ENCODE measurements around the gene FAM111A.

Gene FAM111A

GRCh38 chr11:59141673-59142460, 789 bp upstream of the FAM111A start:
- DNase-seq (ENCODE audit: low read depth, low spot score): no peak

GRCh38 chr11:59144096-59144495, 1.4 kb downstream of the FAM111A start:
- DNase-seq (ENCODE audit: low read depth, low spot score): no peak

GRCh38 chr11:59144579-59145345, 2.1 kb downstream of the FAM111A start:
- peak; percentile 45 for DNase-seq (ENCODE audit: low read depth, low spot score)

GRCh38 chr11:59145534-59145933, 2.9 kb downstream of the FAM111A start:
- DNase-seq (ENCODE audit: low read depth, low spot score): no peak

GRCh38 chr11:59151761-59152160, 9.1 kb downstream of the FAM111A start:
- DNase-seq (ENCODE audit: low read depth, low spot score): no peak

- DNase-seq (ENCODE audit: low read depth, low spot score): no peak
These were observed 9.8 kb downstream of the FAM111A start for GRCh38 chr11:59152312-59152951.

GRCh38 chr11:59154610-59155009, 12.0 kb downstream of the FAM111A start:
- DNase-seq (ENCODE audit: low read depth, low spot score): no peak

- DNase-seq (ENCODE audit: low read depth, low spot score): no peak
These were observed 14.8 kb downstream of the FAM111A start for GRCh38 chr11:59157433-59157832.

- DNase-seq (ENCODE audit: low read depth, low spot score): no peak
These were observed 15.8 kb downstream of the FAM111A start for GRCh38 chr11:59158206-59159068.

- no peak for DNase-seq (ENCODE audit: low read depth, low spot score)
These were observed 21.4 kb downstream of the FAM111A start for GRCh38 chr11:59164028-59164427.

- peak; percentile 75 for DNase-seq (ENCODE audit: low read depth, low spot score)
These were observed 29.1 kb downstream of the FAM111A start, which contains the start of gene DTX4 for GRCh38 chr11:59171508-59172322. Gene DTX4 (plus strand): TSS chr11:59172132. CDS start chr11:59172596, 464 bp downstream.

- no peak for DNase-seq (ENCODE audit: low read depth, low spot score)
These were observed 29.9 kb downstream of the FAM111A start for GRCh38 chr11:59172345-59173079.

GRCh38 chr11:59173080-59173963, 30.7 kb downstream of the FAM111A start:
- DNase-seq (ENCODE audit: low read depth, low spot score): no peak

- DNase-seq (ENCODE audit: low read depth, low spot score): no peak
These were observed 31.5 kb downstream of the FAM111A start for GRCh38 chr11:59173964-59174663.

- no peak for DNase-seq (ENCODE audit: low read depth, low spot score)
These were observed 32.0 kb downstream of the FAM111A start for GRCh38 chr11:59174664-59175033.

- no peak for DNase-seq (ENCODE audit: low read depth, low spot score)
These were observed 32.4 kb downstream of the FAM111A start for GRCh38 chr11:59175091-59175501.

- DNase-seq (ENCODE audit: low read depth, low spot score): no peak
These were observed 33.7 kb downstream of the FAM111A start for GRCh38 chr11:59176330-59176729.

GRCh38 chr11:59178402-59178801, 35.7 kb downstream of the FAM111A start:
- DNase-seq (ENCODE audit: low read depth, low spot score): no peak

All from activated CD4-positive, CD25-positive, alpha-beta regulatory T cell treated with anti-CD3 and anti-CD28 coated beads, Interleukin-2, amount 50 U/mL, for 16 hours (primary cell).